Measurements from ENCODE around the gene DENND1A. TPM values are rescaled to one million over a fixed set of nuclear protein-coding genes. Genes with fewer than 3 reads are reported as not detected.

The DENND1A gene
- total RNA-seq, 2 donors from 2014 or later, result 17.8 to 36.6 TPM

- no peaks in the 10 kb centered on the region for H3K9me3 ChIP-seq
- H3K27ac ChIP-seq, result no peak overlapping the region
- H3K4me1 ChIP-seq (ENCODE audit: control insufficient read depth in 1 of 2, low read depth in 2 of 2), result no peaks in the 10 kb centered on the region
- H3K36me3 ChIP-seq, result no peaks in the 10 kb centered on the region
- DNase-seq (ENCODE audit: low spot score) (no peak), ATAC-seq (ENCODE audit: insufficient number of reproducible peaks, low FRiP score, low read depth) (no peak)
- no peak for TF ChIP-seq CTCF (IDR thresholded peaks at IDR 0.05)
- no peak overlapping the region for H3K4me3 ChIP-seq
- H3K27me3 ChIP-seq (replicated peaks; ENCODE audit: insufficient read depth), result no peaks in the 10 kb centered on the region
Observed at GRCh38 chr9:123486431-123486830, 443.5 kb downstream of the DENND1A start.

GRCh38 chr9:123485216-123485615 is 444.7 kb downstream of the DENND1A start:
- H3K36me3 ChIP-seq, result no peaks in the 10 kb centered on the region
- H3K9me3 ChIP-seq, result no peaks in the 10 kb centered on the region
- TF ChIP-seq CTCF (IDR thresholded peaks at IDR 0.05), result no peak
- DNase-seq (ENCODE audit: low spot score), result no peak
- no peaks in the 10 kb centered on the region for H3K27me3 ChIP-seq (replicated peaks; ENCODE audit: insufficient read depth)
- H3K4me1 ChIP-seq (ENCODE audit: control insufficient read depth in 1 of 2, low read depth in 2 of 2), result no peaks in the 10 kb centered on the region
- no peak overlapping the region for H3K4me3 ChIP-seq
- no peak for ATAC-seq (ENCODE audit: insufficient number of reproducible peaks, low FRiP score, low read depth)
- no peak overlapping the region for H3K27ac ChIP-seq

GRCh38 chr9:123484130-123484529 is 445.8 kb downstream of the DENND1A start:
- no peak for ATAC-seq (ENCODE audit: insufficient number of reproducible peaks, low FRiP score, low read depth)
- H3K36me3 ChIP-seq, result no peaks in the 10 kb centered on the region
- H3K27me3 ChIP-seq (replicated peaks; ENCODE audit: insufficient read depth), result no peaks in the 10 kb centered on the region
- H3K9me3 ChIP-seq, result no peaks in the 10 kb centered on the region
- no peaks in the 10 kb centered on the region for H3K4me1 ChIP-seq (ENCODE audit: control insufficient read depth in 1 of 2, low read depth in 2 of 2)
- no peak overlapping the region for H3K27ac ChIP-seq
- DNase-seq (ENCODE audit: low spot score), result no peak
- H3K4me3 ChIP-seq, result no peak overlapping the region
- no peak for TF ChIP-seq CTCF (IDR thresholded peaks at IDR 0.05)

GRCh38 chr9:123483191-123483803 is 446.6 kb downstream of the DENND1A start:
- ATAC-seq (ENCODE audit: insufficient number of reproducible peaks, low FRiP score, low read depth) (no peak), DNase-seq (ENCODE audit: low spot score) (no peak)
- Histone ChIP-seq H3K36me3 (no peaks in the 10 kb centered on the region), H3K4me1 (ENCODE audit: control insufficient read depth in 1 of 2, low read depth in 2 of 2) (no peaks in the 10 kb centered on the region), H3K27ac (no peak overlapping the region), H3K27me3 (replicated peaks; ENCODE audit: insufficient read depth) (no peaks in the 10 kb centered on the region), H3K4me3 (no peak overlapping the region), H3K9me3 (no peaks in the 10 kb centered on the region)
- no peak for TF ChIP-seq CTCF (IDR thresholded peaks at IDR 0.05)

GRCh38 chr9:123482295-123482968 is 447.5 kb downstream of the DENND1A start:
- H3K4me1 ChIP-seq (ENCODE audit: control insufficient read depth in 1 of 2, low read depth in 2 of 2), result no peaks in the 10 kb centered on the region
- no peak overlapping the region for H3K4me3 ChIP-seq
- TF ChIP-seq CTCF (IDR thresholded peaks at IDR 0.05), result no peak
- ATAC-seq (ENCODE audit: insufficient number of reproducible peaks, low FRiP score, low read depth), result no peak
- H3K36me3 ChIP-seq, result no peaks in the 10 kb centered on the region
- no peak for DNase-seq (ENCODE audit: low spot score)
- H3K9me3 ChIP-seq, result no peaks in the 10 kb centered on the region
- H3K27me3 ChIP-seq (replicated peaks; ENCODE audit: insufficient read depth), result no peaks in the 10 kb centered on the region
- H3K27ac ChIP-seq, result no peak overlapping the region

Data from thoracic aorta (tissue), 2 donors.